ENCODE measurements around the gene FOXA3.

- TF ChIP-seq, protein P1, sequence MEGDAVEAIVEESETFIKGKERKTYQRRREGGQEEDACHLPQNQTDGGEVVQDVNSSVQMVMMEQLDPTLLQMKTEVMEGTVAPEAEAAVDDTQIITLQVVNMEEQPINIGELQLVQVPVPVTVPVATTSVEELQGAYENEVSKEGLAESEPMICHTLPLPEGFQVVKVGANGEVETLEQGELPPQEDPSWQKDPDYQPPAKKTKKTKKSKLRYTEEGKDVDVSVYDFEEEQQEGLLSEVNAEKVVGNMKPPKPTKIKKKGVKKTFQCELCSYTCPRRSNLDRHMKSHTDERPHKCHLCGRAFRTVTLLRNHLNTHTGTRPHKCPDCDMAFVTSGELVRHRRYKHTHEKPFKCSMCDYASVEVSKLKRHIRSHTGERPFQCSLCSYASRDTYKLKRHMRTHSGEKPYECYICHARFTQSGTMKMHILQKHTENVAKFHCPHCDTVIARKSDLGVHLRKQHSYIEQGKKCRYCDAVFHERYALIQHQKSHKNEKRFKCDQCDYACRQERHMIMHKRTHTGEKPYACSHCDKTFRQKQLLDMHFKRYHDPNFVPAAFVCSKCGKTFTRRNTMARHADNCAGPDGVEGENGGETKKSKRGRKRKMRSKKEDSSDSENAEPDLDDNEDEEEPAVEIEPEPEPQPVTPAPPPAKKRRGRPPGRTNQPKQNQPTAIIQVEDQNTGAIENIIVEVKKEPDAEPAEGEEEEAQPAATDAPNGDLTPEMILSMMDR (IDR thresholded peaks at IDR 0.05) = no peak
- TF ChIP-seq EZH2 (IDR thresholded peaks at IDR 0.05) = no peak
- no peak for TF ChIP-seq EZH2phosphoT487 (IDR thresholded peaks at IDR 0.05)
These were observed 35.1 kb downstream of the FOXA3 start for GRCh38 chr19:45899253-45899652.

Data from neural progenitor cell (in vitro differentiated cells).